C4-2B (cell line): ENCODE data around the gene HIPK3.

Experiments used
- CTCF ChIP-seq: fragments of 450-650 bp; conservative IDR thresholded peaks from 2 replicates; pipeline ENCODE4 v1.5.1; 2017; ENCODE audit warnings: mild to moderate bottlenecking
- ZFX ChIP-seq: fragments of 450-650 bp; IDR thresholded peaks from 2 replicates; pipeline ENCODE4 v1.6.1; 2017

GRCh38 chr11:33403344-33403743 lies 146.2 kb downstream of the HIPK3 start:
- TF ChIP-seq CTCF (no peak), ZFX (no peak)
